GM21526 (cell line): ENCODE measurements around the gene EDA.

Source experiments
- ATAC-seq: cut with Tn5 transposase; IDR thresholded peaks from one replicate; pipeline ENCODE4 v1.9.1; 2021; ENCODE audit warnings: moderate library complexity; ENCODE audit not compliant: unreplicated experiment, low FRiP score

Gene EDA

DNA sequence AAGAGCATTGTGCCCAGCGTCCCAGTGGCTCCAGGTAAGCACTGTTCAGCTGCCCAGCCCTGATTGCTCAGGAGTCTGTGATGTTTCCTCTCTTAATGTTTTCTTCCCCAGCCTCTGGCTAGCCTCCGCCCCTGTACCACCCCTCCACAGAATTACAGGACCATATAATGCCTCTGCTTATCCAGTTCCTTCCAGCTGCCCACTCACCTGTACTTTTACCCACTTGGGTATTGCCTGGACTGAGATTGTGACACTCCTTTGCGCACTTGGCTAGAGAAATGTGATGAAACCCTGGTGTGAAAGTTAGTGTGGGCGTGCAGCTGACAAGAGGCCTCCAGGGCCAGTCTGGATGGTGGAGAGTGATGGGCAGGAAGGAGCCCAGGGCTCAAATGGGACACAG is 434.0 kb downstream of the EDA start, which contains the start of gene AWAT2:
AWAT2 (minus strand) TSS at position 14 of the 400 bp plus-strand sequence; CDS start at position 8, 6 bp downstream.
- no peak for ATAC-seq

DNA sequence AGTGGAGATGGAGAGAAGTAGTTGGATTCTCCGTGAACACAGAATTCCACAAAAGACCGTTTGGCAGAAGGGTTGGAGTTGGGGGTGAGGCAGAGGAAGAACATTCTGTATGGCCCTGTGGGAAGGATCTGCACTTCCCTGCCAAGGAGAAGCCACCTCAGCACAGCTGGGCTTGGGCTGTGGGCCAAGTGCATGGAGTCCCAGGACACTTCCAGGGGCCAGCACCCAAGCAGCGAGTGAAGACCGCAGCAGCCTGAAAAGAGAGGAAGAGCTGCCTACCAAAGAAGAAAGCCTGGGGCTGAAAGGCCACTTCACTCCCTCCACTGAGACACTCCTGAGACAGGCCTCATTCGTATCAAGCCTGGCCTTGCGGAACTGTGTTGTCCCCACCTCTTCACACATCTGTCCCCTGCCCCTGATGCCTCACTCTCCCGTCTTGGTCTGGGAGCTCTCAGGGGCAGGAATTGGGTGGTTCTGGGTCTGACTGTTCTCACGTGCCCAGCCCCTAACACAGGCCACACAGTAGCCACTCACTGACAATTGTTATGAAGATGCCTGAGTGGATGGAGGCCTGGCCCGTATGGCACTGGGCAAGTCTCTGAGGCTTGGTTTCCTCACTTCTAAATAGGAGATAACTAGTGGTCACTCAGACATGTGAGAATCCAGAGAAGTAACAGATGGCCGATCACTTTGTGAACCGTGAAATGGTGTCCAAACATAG is 437.1 kb downstream of the EDA start:
- ATAC-seq = no peak

- no peak for ATAC-seq
Observed at GRCh38 chrX:70054391-70054790, 438.5 kb downstream of the EDA start.

GRCh38 chrX:70062076-70062475 is 446.2 kb downstream of the EDA start, which contains the start of gene OTUD6A:
TSS of gene OTUD6A (plus strand) at chrX:70062457. CDS start at chrX:70062525, 68 bp downstream.
- ATAC-seq = no peak

- ATAC-seq = no peak
Observed at GRCh38 chrX:70062961-70063550, 447.1 kb downstream of the EDA start.

GRCh38 chrX:70066646-70067045 is 450.7 kb downstream of the EDA start:
- no peak for ATAC-seq

- no peak for ATAC-seq
Observed at GRCh38 chrX:70079297-70079696, 463.4 kb downstream of the EDA start.

- no peak for ATAC-seq
Observed at GRCh38 chrX:70079870-70080269, 464.0 kb downstream of the EDA start.

- ATAC-seq = no peak
Observed at GRCh38 chrX:70082723-70083122, 466.8 kb downstream of the EDA start.

DNA sequence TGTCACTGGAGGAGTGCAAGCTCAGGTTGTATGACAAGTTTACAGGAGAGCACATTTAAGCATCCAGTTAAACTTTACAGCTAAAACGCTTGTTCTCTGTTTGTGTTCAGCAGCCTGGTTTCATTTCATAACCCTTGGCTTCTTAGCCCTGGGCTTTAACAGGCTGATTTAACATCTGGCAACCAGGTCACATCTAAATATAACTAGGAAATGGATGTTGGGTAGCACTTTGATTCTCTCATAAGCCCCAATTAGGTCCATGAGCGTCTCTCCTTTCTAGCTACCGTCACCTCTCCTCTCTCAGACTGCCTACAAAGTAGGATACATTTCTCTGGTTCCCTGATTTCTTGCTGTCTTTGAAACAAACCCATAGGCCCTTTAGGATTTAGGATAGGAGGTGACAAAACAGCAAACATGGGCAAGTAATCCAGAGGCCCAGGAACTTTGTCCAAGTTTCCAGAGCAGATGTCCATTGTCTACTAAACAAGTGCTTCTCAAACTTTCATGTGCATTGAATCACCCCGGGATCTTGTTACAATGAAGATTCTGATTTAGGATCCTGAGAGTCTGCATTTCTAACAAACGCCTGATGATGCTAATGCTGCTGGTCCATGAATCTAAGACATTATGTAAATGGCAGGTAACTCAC is 468.8 kb downstream of the EDA start:
- no peak for ATAC-seq

GRCh38 chrX:70087857-70088630 is 472.1 kb downstream of the EDA start:
- no peak for ATAC-seq

- ATAC-seq = no peak
Observed at GRCh38 chrX:70088751-70089150, 472.8 kb downstream of the EDA start.
